ENCODE data around the gene IL1RL2.

Gene IL1RL2

DNA sequence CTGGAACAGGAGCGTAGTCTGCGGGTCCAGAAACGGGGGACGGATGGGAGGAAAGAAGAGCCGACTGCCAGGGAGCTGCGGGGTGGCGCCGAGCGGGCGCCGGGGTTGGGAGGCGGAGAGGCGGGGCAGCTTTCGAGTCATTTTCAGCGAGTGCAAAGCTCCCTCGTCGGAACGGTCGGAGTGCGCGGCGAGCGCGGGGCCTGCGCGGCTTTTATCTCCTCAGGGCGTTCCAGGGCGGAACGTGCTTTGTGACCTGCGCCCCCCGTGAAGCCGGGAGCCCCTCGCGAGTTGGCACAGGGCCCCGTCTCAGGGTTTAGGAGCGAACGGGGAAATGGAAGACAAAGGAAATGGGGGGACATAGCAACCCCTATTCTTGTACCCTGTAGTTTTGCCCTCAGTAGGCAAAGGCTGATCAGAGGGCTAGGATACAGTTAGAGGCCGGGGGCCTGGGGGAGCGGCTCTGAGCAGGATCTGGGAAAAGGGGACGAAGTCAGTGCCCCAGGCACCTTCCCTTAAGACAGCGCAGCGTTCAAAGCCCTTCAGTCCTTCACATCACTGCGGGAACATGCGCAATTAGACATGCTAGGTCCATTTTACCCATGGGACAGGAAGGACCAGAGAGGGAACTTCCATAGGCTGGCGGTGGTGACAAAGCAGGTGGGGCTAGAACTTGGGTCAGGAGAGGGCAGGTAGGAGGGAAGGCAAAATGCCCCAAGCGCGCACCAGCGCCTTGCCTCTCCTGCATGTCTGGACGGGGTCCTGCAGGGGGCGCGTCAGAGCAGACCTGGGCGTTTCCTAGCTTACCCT is 64.4 kb downstream of the IL1RL2 start:
- peak; percentile 91 for ATAC-seq
- TF ChIP-seq ISL1 (CRISPR knock-in tag; IDR thresholded peaks at IDR 0.05), result no peak

DNA sequence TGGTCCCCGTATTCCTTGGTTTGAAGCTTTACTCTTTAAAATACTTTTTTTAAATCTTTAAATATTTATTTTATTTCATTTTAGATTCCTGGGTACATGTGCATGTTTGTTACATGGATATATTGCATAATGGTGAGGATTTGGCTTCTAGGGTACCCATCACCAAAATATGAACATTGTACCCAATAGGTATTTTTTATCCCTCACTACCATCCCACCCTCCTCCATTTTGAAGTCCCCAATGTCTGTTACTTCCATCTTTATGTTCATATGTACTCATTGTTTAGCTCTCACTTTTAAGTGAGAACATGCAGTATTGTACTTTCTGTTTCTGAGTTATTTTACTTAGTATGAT is 65.0 kb downstream of the IL1RL2 start:
- TF ChIP-seq CSDC2 (CRISPR knock-in tag; IDR thresholded peaks at IDR 0.05) (no peak), ISL1 (CRISPR knock-in tag; IDR thresholded peaks at IDR 0.05) (no peak)
- no peak for ATAC-seq

DNA sequence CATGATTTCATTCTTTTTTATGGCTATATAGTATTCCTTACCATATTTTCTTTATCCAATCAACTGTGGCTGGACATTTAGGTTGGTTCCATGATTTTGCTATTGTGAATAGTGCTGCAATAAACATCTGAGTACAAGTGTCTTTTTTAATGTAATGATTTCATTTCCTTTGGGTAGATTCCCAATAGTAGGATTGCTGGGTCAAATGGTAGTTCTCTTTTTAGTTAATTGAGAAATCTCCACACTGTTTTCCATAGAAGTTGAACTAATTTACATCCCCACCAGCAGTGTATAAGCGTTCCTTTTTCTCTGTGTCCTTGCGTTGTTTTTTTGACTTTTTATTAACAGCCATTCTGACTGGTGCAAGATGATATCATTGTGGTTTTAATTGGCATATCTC is 65.4 kb downstream of the IL1RL2 start:
- no peak for ATAC-seq
- TF ChIP-seq TOX (CRISPR knock-in tag; IDR thresholded peaks at IDR 0.05; ENCODE audit: borderline replicate concordance), result no peak
- TF ChIP-seq, protein P1, sequence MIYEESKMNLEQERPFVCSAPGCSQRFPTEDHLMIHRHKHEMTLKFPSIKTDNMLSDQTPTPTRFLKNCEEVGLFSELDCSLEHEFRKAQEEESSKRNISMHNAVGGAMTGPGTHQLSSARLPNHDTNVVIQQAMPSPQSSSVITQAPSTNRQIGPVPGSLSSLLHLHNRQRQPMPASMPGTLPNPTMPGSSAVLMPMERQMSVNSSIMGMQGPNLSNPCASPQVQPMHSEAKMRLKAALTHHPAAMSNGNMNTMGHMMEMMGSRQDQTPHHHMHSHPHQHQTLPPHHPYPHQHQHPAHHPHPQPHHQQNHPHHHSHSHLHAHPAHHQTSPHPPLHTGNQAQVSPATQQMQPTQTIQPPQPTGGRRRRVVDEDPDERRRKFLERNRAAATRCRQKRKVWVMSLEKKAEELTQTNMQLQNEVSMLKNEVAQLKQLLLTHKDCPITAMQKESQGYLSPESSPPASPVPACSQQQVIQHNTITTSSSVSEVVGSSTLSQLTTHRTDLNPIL (CRISPR knock-in tag; IDR thresholded peaks at IDR 0.05; ENCODE audit: low read depth), result no peak
- no peak for TF ChIP-seq ARNTL (CRISPR knock-in tag; IDR thresholded peaks at IDR 0.05; ENCODE audit: borderline replicate concordance, low read depth)
- TF ChIP-seq, protein P2, sequence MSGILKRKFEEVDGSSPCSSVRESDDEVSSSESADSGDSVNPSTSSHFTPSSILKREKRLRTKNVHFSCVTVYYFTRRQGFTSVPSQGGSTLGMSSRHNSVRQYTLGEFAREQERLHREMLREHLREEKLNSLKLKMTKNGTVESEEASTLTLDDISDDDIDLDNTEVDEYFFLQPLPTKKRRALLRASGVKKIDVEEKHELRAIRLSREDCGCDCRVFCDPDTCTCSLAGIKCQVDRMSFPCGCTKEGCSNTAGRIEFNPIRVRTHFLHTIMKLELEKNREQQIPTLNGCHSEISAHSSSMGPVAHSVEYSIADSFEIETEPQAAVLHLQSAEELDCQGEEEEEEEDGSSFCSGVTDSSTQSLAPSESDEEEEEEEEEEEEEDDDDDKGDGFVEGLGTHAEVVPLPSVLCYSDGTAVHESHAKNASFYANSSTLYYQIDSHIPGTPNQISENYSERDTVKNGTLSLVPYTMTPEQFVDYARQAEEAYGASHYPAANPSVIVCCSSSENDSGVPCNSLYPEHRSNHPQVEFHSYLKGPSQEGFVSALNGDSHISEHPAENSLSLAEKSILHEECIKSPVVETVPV (CRISPR knock-in tag; IDR thresholded peaks at IDR 0.05), result no peak
- no peak for TF ChIP-seq ZNF8 (CRISPR knock-in tag; IDR thresholded peaks at IDR 0.05)
- TF ChIP-seq, protein P3, sequence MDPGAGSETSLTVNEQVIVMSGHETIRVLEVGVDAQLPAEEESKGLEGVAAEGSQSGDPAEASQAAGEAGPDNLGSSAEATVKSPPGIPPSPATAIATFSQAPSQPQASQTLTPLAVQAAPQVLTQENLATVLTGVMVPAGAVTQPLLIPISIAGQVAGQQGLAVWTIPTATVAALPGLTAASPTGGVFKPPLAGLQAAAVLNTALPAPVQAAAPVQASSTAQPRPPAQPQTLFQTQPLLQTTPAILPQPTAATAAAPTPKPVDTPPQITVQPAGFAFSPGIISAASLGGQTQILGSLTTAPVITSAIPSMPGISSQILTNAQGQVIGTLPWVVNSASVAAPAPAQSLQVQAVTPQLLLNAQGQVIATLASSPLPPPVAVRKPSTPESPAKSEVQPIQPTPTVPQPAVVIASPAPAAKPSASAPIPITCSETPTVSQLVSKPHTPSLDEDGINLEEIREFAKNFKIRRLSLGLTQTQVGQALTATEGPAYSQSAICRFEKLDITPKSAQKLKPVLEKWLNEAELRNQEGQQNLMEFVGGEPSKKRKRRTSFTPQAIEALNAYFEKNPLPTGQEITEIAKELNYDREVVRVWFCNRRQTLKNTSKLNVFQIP (CRISPR knock-in tag; IDR thresholded peaks at IDR 0.05; ENCODE audit: borderline replicate concordance, low read depth), result no peak
- TF ChIP-seq ZNF565 (CRISPR knock-in tag; conservative IDR thresholded peaks at IDR 0.05; ENCODE audit: low read depth), result no peak
- TF ChIP-seq GLIS3 (CRISPR knock-in tag; IDR thresholded peaks at IDR 0.05), result no peak

DNA sequence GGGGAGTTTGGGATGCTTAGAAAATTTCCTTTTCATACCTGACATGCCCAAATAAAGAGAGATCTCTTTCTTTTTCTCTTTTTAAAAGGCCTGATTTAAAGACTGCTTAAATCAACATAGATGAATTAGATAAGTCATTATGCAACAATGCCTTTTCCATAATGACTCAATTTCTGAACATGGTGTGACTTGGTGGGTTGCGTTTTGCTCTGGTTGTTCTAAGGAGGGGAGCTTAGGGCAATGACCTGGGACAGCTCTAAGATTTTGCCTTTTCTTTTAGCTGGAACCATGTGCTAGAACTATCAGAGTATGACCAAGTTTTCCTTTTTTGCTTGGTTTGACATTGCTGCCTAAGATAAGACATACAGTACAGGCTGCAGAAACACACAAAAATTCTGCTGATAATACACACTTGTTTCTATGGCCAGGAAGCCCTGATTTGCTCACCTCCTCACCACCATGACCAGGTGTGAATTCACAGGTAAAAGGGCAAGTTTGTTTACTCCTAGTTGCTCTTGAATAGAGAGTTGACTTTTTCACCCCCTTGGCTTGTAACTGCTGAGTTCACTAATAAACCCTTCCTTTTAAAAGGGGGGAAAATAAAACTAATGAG is 66.4 kb downstream of the IL1RL2 start:
- ATAC-seq, result no peak

More for the DNA sequence above, 66.4 kb downstream of the IL1RL2 start:
- no peak for TF ChIP-seq BACH2 (CRISPR knock-in tag; IDR thresholded peaks at IDR 0.05; ENCODE audit: borderline replicate concordance)
- TF ChIP-seq, protein P1 (CRISPR knock-in tag; IDR thresholded peaks at IDR 0.05; ENCODE audit: low read depth), result no peak
- TF ChIP-seq, protein P4, sequence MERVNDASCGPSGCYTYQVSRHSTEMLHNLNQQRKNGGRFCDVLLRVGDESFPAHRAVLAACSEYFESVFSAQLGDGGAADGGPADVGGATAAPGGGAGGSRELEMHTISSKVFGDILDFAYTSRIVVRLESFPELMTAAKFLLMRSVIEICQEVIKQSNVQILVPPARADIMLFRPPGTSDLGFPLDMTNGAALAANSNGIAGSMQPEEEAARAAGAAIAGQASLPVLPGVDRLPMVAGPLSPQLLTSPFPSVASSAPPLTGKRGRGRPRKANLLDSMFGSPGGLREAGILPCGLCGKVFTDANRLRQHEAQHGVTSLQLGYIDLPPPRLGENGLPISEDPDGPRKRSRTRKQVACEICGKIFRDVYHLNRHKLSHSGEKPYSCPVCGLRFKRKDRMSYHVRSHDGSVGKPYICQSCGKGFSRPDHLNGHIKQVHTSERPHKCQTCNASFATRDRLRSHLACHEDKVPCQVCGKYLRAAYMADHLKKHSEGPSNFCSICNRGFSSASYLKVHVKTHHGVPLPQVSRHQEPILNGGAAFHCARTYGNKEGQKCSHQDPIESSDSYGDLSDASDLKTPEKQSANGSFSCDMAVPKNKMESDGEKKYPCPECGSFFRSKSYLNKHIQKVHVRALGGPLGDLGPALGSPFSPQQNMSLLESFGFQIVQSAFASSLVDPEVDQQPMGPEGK (CRISPR knock-in tag; IDR thresholded peaks at IDR 0.05; ENCODE audit: borderline replicate concordance), result no peak
- TF ChIP-seq, protein P5, sequence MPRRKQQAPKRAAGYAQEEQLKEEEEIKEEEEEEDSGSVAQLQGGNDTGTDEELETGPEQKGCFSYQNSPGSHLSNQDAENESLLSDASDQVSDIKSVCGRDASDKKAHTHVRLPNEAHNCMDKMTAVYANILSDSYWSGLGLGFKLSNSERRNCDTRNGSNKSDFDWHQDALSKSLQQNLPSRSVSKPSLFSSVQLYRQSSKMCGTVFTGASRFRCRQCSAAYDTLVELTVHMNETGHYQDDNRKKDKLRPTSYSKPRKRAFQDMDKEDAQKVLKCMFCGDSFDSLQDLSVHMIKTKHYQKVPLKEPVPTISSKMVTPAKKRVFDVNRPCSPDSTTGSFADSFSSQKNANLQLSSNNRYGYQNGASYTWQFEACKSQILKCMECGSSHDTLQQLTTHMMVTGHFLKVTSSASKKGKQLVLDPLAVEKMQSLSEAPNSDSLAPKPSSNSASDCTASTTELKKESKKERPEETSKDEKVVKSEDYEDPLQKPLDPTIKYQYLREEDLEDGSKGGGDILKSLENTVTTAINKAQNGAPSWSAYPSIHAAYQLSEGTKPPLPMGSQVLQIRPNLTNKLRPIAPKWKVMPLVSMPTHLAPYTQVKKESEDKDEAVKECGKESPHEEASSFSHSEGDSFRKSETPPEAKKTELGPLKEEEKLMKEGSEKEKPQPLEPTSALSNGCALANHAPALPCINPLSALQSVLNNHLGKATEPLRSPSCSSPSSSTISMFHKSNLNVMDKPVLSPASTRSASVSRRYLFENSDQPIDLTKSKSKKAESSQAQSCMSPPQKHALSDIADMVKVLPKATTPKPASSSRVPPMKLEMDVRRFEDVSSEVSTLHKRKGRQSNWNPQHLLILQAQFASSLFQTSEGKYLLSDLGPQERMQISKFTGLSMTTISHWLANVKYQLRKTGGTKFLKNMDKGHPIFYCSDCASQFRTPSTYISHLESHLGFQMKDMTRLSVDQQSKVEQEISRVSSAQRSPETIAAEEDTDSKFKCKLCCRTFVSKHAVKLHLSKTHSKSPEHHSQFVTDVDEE (CRISPR knock-in tag; IDR thresholded peaks at IDR 0.05), result no peak
- TF ChIP-seq SNAI2 (CRISPR knock-in tag; IDR thresholded peaks at IDR 0.05), result no peak
- TF ChIP-seq TCF4 (CRISPR knock-in tag; IDR thresholded peaks at IDR 0.05; ENCODE audit: borderline replicate concordance), result no peak
- TF ChIP-seq ZNF565 (CRISPR knock-in tag; conservative IDR thresholded peaks at IDR 0.05; ENCODE audit: low read depth), result no peak
- no peak for TF ChIP-seq ZNF8 (CRISPR knock-in tag; IDR thresholded peaks at IDR 0.05)
- no peak for TF ChIP-seq RARB (CRISPR knock-in tag; IDR thresholded peaks at IDR 0.05)

Measured in SK-N-SH treated with all-trans-retinoic acid at 6 μM for 48 hours (cell line).